Measurements from ENCODE around the gene OCEL1.

GRCh38 chr19:17263712-17264640, 38.0 kb downstream of the OCEL1 start:
- TF ChIP-seq CTCF (IDR thresholded peaks at IDR 0.05; ENCODE audit: borderline replicate concordance, extremely low read depth, low read length, poor library complexity, severe bottlenecking) (no peak), EZH2 (IDR thresholded peaks at IDR 0.05; ENCODE audit: borderline replicate concordance, low read depth, low read length, severe bottlenecking) (no peak)
